ENCODE measurements around the gene KRTAP6-1. TPM values are rescaled to one million over a fixed set of nuclear protein-coding genes. Genes with fewer than 3 reads are reported as not detected.

Gene KRTAP6-1, protein sequence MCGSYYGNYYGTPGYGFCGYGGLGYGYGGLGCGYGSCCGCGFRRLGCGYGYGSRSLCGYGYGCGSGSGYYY
- not detected for total RNA-seq
- long read RNA-seq, donor 1: 0 reads
- long read RNA-seq, donor 2: 0 reads

- Histone ChIP-seq H3K4me3 (no peak within 1 kb of the TSS), H3K4me1 (ENCODE audit: low read depth) (no peaks in the 10 kb centered on the region), H3K36me3 (ENCODE audit: low read depth) (no peaks in the 10 kb centered on the region), H3K9me3 (peaks cover 60% of the 10 kb centered on the region)
- ATAC-seq (no peak), DNase-seq (no peak)
- intact Hi-C loops (cut with DNase I, micrococcal nuclease): no loop called here
- TF ChIP-seq, protein P1, sequence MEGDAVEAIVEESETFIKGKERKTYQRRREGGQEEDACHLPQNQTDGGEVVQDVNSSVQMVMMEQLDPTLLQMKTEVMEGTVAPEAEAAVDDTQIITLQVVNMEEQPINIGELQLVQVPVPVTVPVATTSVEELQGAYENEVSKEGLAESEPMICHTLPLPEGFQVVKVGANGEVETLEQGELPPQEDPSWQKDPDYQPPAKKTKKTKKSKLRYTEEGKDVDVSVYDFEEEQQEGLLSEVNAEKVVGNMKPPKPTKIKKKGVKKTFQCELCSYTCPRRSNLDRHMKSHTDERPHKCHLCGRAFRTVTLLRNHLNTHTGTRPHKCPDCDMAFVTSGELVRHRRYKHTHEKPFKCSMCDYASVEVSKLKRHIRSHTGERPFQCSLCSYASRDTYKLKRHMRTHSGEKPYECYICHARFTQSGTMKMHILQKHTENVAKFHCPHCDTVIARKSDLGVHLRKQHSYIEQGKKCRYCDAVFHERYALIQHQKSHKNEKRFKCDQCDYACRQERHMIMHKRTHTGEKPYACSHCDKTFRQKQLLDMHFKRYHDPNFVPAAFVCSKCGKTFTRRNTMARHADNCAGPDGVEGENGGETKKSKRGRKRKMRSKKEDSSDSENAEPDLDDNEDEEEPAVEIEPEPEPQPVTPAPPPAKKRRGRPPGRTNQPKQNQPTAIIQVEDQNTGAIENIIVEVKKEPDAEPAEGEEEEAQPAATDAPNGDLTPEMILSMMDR (IDR thresholded peaks at IDR 0.05): no peak
Measured at GRCh38 chr21:30613836-30614235, at the start of gene KRTAP6-1. Gene KRTAP6-1 (minus strand): TSS chr21:30613930. CDS start chr21:30613904, 26 bp downstream.

DNA sequence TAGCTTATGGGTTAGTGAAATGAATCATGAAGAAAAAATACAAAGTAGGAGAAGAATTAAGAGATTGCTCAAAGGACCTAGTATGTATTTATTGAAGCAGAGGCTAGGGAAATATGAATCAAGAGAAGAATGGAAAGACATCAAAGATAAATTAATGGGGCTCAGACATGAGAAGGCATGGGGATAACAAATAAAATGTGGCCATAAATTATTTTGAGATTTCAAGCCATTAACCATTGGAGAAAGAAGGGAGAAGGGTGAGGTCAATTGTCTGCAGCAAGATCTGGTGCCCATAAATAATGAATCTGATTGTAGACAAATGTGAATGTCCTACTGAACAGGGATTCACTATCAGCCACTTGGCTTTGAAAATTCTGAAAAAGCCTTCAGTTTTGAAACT, 39.2 kb upstream of the KRTAP6-1 start:
- H3K9me3 ChIP-seq: peaks cover 36% of the 10 kb centered on the region
- TF ChIP-seq, protein P1 (IDR thresholded peaks at IDR 0.05): no peak

DNA sequence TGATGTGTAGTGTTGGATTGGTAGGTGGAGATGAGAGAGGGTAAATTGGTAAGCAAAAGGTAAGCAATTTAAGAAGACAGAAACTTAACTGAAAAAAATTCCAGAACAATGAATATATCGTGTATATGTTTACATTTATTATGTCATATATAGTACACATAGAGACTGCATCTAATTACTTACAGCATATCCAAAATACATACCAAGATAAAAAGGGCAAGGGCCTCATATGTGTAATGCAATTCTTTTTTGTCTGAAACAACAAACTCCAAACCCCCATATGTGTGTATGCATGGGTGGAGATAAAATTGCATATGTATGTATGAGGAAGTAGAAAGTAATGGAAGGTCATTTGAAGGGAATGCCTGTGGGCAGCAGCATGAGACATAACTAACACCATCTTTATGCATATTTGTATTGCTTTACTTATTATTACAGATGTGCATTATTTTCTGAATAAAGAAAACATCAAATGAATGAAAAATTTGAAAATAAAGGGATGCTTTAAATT, 33.2 kb upstream of the KRTAP6-1 start:
- ATAC-seq (no peak), DNase-seq (no peak)
- intact Hi-C loops (cut with DNase I, micrococcal nuclease): no loop called here
- Histone ChIP-seq H3K9me3 (peaks cover 58% of the 10 kb centered on the region), H3K4me3 (no peak overlapping the region), H3K4me1 (ENCODE audit: low read depth) (no peaks in the 10 kb centered on the region), H3K36me3 (ENCODE audit: low read depth) (no peaks in the 10 kb centered on the region)
- TF ChIP-seq, protein P1 (IDR thresholded peaks at IDR 0.05): no peak

More for the DNA sequence above, 39.2 kb upstream of the KRTAP6-1 start:
- no peaks in the 10 kb centered on the region for H3K36me3 ChIP-seq (ENCODE audit: low read depth)
- H3K4me1 ChIP-seq (ENCODE audit: low read depth): no peaks in the 10 kb centered on the region
- H3K4me3 ChIP-seq: no peak overlapping the region
- intact Hi-C loops (cut with DNase I, micrococcal nuclease): no loop called here
- no peak for DNase-seq
- ATAC-seq: no peak

- intact Hi-C loops (cut with DNase I, micrococcal nuclease): no loop called here
- no peak for DNase-seq
- peaks cover 52% of the 10 kb centered on the region for H3K9me3 ChIP-seq
- H3K4me1 ChIP-seq (ENCODE audit: low read depth): no peaks in the 10 kb centered on the region
- H3K4me3 ChIP-seq: no peak within 1 kb of the TSS
- H3K36me3 ChIP-seq (ENCODE audit: low read depth): no peaks in the 10 kb centered on the region
- TF ChIP-seq, protein P1 (IDR thresholded peaks at IDR 0.05): no peak
- no peak for ATAC-seq
Measured at GRCh38 chr21:30642564-30642963, 28.8 kb upstream of the KRTAP6-1 start, which contains the start of gene KRTAP20-3. Gene KRTAP20-3 (plus strand): TSS chr21:30642864.

DNA sequence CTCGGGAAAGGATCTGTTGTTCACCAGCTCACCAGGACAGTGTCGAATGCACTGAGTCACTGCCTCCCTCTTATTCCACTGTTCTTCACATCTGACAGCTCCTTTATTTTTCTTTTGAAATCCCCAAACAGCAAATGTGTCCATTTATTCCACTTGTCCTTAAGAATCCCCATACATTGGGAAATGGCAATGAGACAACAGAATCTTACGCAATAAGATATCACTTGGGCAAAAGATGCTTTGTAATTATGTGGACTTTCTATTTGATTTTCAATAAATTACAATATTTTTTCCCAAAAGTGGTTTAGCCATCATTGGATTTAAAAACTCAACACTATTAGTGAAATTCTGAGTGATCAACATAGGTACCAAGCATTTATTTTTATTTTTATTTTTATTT, 25.0 kb upstream of the KRTAP6-1 start:
- Histone ChIP-seq H3K4me3 (no peak overlapping the region), H3K36me3 (ENCODE audit: low read depth) (no peaks in the 10 kb centered on the region), H3K4me1 (ENCODE audit: low read depth) (no peaks in the 10 kb centered on the region), H3K9me3 (peaks cover 56% of the 10 kb centered on the region)
- TF ChIP-seq, protein P1 (IDR thresholded peaks at IDR 0.05): no peak
- ATAC-seq: no peak
- no peak for DNase-seq
- intact Hi-C loops (cut with DNase I, micrococcal nuclease): no loop called here

Data from mucosa of descending colon (tissue), 3 donors.